Right lobe of liver (tissue), 4 donors: Measurements from ENCODE around the gene IKBKG.

ENCODE experiments used
- CTCF ChIP-seq, 4 donors: fragments of 200-600 bp in 3 of 4; fragments of 450-650 bp in 1 of 4; IDR thresholded peaks; one replicate each; pipeline versions ENCODE4 v1.5.1 to v1.8.0; 2016 to 2022; ENCODE audit warnings: antibody characterized with exemption in 4 of 4, mild to moderate bottlenecking in 2 of 4
- POLR2A ChIP-seq: fragments of 450-650 bp; IDR thresholded peaks from one replicate; pipeline ENCODE4 v1.6.1; 2017; ENCODE audit warnings: antibody characterized with exemption, mild to moderate bottlenecking
- donor health status: DM: no; HTN: no; CAD: no.
- donor health status: DM: no; HTN: no; CAD: no.
- donor health status: DM: no; HTN: yes; CAD: no.

GRCh38 chrX:154597221-154597620, 49.8 kb downstream of the IKBKG start:
- TF ChIP-seq CTCF (IDR thresholded peaks at IDR 0.05) (no peak), POLR2A (no peak)
